GM19452 (cell line): ENCODE results near the gene SNCAIP.
A peak's percentile ranks its signal among the peaks of the same experiment; 100 is the strongest.

Experiments used
- ATAC-seq: cut with Tn5 transposase; IDR thresholded peaks from one replicate; pipeline ENCODE4 v1.9.1; 2021; ENCODE audit not compliant: unreplicated experiment

The SNCAIP gene

GRCh38 chr5:122394284-122394930 lies 82.4 kb downstream of the SNCAIP start:
- ATAC-seq, result no peak

- no peak for ATAC-seq
Measured at GRCh38 chr5:122398016-122398415, 86.0 kb downstream of the SNCAIP start.

GRCh38 chr5:122400341-122400740 lies 88.3 kb downstream of the SNCAIP start:
- no peak for ATAC-seq

- ATAC-seq, result no peak
Measured at GRCh38 chr5:122400938-122401337, 88.9 kb downstream of the SNCAIP start.

- ATAC-seq, result no peak
Measured at GRCh38 chr5:122401976-122402725, 90.1 kb downstream of the SNCAIP start.

- no peak for ATAC-seq
Measured at GRCh38 chr5:122402955-122403685, 91.1 kb downstream of the SNCAIP start.

GRCh38 chr5:122404018-122404417 lies 92.0 kb downstream of the SNCAIP start:
- ATAC-seq, result no peak

GRCh38 chr5:122404653-122405362 lies 92.8 kb downstream of the SNCAIP start:
- ATAC-seq, result no peak

GRCh38 chr5:122405751-122406150 lies 93.7 kb downstream of the SNCAIP start:
- no peak for ATAC-seq

- no peak for ATAC-seq
Measured at GRCh38 chr5:122406181-122406580, 94.1 kb downstream of the SNCAIP start.

- no peak for ATAC-seq
Measured at GRCh38 chr5:122408592-122409224, 96.7 kb downstream of the SNCAIP start.

- no peak for ATAC-seq
Measured at GRCh38 chr5:122412966-122413365, 100.9 kb downstream of the SNCAIP start.

- no peak for ATAC-seq
Measured at GRCh38 chr5:122413722-122414121, 101.7 kb downstream of the SNCAIP start.

GRCh38 chr5:122415030-122415800 lies 103.2 kb downstream of the SNCAIP start:
- ATAC-seq, result peak; percentile 76

- ATAC-seq, result no peak
Measured at GRCh38 chr5:122415801-122416120, 103.7 kb downstream of the SNCAIP start.

GRCh38 chr5:122419142-122419894 lies 107.3 kb downstream of the SNCAIP start:
- no peak for ATAC-seq

- ATAC-seq, result no peak
Measured at GRCh38 chr5:122420091-122420490, 108.1 kb downstream of the SNCAIP start.

GRCh38 chr5:122420537-122421236 lies 108.7 kb downstream of the SNCAIP start:
- no peak for ATAC-seq
